GM23248 (cell line): ENCODE measurements around the gene HOOK1.

ENCODE experiments used
- EZH2 ChIP-seq: fragments of 200-600 bp; sonication (generic); IDR thresholded peaks from 2 replicates; pipeline ENCODE4 v1.6.1; 2018; ENCODE audit warnings: antibody characterized with exemption, mild to moderate bottlenecking; ENCODE audit not compliant: insufficient read depth, poor library complexity, severe bottlenecking
- EZH2phosphoT487 ChIP-seq: fragments of 200-600 bp; sonication (generic); IDR thresholded peaks from 2 replicates; pipeline ENCODE4 v1.6.1; 2018; ENCODE audit warnings: antibody characterized with exemption, moderate library complexity, mild to moderate bottlenecking, low read depth; ENCODE audit not compliant: insufficient read depth

- TF ChIP-seq EZH2 (no peak), EZH2phosphoT487 (no peak)
Measured at GRCh38 chr1:59765011-59765730, 49.6 kb upstream of the HOOK1 start.
